DMS114 treated with DMSO at 0.1 percent for 48 hours (cell line): Measurements from ENCODE around the gene USF2.

ENCODE experiments used
- DNase-seq: peaks from one replicate; lab custom pipeline; 2025; ENCODE audit not compliant: unreplicated experiment; lab: John Stamatoyannopoulos, UW

The USF2 gene

DNA sequence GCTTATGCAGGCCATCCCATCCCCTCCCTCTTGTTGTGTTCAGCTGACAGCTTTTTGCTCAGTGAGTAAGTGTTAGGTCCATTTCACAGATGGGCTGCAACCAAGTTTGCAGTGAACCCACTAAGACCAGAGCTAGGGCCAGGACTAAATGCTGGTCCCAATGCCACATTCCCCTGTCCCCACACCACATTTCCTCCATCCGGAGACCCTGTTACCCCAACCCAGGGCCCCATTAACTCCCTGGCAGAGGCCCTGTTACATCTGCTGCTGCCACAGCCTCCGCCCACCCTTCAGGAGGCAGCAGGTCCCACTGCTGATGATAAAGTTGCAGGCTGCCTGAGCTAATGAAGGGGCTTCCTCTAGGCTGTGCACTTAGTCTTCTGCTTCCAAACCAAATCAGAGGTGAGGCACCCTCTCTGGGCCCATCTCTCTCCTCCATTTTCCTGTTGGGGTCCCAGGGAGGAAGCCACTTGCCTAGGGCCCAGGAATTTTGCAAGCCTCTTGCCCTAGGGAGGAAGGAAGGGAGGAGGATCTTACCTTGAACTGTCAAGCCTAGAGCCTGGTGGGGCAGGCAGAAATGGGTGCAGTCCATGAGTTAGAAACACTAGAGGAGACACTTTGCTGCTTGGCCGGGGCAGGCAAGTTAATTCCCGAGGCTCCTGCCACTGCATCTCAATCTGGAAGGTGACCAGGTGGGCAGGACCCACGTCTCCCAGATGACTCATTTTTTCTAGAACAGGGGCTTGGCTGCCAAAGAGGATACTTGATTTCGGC, 3.4 kb upstream of the USF2 start:
- no peak for DNase-seq

DNA sequence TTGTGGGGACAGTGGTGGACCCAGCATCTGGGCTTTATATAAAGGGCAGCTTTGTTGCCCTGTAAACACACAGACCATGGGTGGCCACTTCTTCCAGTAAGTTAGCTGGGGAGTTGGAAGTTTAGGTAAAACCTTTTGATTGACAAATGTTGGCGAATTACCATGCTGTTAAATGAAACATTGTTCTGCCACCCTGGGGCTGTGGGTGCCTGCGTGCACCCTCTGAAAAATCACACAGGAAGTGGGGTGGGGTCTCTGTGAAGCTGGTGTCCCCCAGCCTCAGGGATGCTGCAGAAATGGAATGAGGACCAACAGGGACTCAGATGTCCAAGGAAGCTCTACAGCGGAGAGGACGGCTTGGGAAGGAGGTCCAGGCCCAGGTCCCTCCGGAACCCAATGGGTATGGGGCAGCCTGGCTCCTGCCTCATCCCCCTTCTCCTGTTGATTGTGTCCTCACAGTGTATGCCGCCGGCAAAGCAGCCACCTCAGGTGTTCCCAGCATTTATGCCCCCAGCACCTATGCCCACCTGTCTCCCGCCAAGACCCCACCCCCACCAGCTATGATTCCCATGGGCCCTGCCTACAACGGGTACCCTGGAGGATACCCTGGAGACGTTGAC, 2.8 kb upstream of the USF2 start:
- no peak for DNase-seq

- DNase-seq: no peak
Observed at GRCh38 chr19:35266520-35267352, 2.0 kb upstream of the USF2 start.

DNA sequence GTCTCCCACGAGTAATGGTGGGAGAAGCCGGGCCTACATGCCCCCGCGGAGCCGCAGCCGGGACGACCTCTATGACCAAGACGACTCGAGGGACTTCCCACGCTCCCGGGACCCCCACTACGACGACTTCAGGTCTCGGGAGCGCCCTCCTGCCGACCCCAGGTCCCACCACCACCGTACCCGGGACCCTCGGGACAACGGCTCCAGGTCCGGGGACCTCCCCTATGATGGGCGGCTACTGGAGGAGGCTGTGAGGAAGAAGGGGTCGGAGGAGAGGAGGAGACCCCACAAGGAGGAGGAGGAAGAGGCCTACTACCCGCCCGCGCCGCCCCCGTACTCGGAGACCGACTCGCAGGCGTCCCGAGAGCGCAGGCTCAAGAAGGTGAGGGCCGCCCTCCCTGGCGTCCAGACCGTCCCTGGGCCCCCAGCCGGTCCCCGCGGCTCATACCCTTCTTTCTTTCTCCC, 1.4 kb upstream of the USF2 start:
- DNase-seq: no peak

DNA sequence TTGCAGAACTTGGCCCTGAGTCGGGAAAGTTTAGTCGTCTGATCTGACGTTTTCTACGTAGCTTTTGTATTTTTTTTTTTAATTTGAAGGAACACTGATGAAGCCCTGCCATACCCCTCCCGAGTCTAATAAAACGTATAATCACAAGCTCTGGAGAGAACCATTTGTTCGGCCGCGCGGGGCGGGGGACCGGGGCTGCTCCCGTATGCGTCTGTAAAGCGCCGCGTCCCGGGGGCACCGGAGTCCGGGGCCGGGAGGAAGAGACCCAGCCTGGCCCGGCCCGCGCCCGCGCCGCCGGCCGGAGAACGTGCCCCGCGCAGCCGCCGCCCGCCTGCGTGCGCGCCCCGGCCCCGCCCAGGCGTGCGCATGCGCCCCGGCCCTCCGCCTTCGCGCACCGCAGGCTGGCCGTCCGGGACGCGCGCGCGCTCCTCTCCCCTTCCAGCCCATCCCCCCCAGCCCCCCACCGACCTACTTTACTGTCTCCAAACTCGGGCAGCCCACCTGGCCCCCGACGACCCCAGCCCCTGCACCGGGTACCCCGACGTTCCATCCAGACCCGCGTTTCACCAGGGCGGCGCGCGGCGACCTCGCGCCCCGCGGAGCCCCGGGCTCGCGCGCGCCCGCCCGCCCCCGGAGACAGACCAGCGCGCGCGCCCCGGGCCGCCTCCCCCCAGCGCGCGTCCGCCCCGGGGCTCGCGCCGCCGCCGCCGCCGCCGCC, 785 bp upstream of the USF2 start:
- DNase-seq: peak; percentile 44

DNA sequence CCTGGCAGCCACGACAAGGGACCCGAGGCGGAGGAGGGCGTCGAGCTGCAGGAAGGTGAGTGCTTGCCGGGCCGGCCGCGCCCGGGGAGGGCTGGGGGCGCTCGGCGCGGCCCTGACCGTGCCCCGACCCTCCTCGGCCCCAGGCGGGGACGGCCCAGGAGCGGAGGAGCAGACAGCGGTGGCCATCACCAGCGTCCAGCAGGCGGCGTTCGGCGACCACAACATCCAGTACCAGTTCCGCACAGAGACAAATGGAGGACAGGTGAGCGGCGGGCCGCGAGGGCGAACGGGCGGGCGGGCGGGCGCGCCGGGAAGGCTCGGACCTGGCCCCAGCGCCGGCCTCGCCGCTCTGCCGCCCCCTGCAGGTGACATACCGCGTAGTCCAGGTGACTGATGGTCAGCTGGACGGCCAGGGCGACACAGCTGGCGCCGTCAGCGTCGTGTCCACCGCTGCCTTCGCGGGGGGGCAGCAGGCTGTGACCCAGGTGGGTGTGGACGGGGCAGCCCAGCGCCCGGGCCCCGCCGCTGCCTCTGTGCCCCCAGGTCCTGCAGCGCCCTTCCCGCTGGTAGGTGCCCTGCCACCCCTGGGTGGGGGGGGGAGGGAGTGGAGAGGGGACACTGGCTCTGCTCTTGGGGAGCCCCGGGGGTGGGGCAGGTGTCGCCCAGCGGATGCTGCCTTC, 816 bp downstream of the USF2 start:
- peak; percentile 44 for DNase-seq

- DNase-seq: no peak
Observed at GRCh38 chr19:35270381-35270811, 1.6 kb downstream of the USF2 start.

GRCh38 chr19:35271546-35271945, 2.8 kb downstream of the USF2 start:
- DNase-seq: no peak

DNA sequence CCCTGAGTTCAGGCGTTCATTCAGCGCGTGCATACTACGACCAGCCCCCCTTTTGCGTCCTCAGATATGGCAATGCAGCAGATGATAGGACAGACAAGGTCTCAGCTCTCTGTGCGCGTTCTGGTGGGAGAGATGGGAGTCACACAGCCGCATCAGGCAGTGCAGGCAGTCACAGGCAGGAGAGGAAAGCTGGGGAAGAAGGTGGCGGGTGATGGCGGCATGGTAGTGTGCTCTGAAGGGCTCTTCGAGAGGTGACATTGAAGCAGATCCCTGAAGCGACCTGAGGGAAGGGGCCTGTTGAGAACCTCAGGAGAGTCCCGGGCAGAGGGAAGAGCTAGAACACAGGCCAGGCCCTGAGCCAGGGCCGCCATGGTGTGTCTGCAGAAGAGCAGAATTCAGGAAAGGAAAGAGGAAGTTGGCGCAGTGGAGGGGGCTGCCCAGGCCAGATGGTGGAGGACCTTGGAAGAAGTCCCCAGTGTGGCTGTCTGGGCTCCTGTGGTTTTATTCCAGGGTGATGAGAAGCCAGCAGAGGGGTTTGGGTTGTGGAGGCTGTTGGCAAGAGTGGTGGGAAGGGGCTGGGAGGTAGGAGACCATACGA, 3.5 kb downstream of the USF2 start:
- no peak for DNase-seq

DNA sequence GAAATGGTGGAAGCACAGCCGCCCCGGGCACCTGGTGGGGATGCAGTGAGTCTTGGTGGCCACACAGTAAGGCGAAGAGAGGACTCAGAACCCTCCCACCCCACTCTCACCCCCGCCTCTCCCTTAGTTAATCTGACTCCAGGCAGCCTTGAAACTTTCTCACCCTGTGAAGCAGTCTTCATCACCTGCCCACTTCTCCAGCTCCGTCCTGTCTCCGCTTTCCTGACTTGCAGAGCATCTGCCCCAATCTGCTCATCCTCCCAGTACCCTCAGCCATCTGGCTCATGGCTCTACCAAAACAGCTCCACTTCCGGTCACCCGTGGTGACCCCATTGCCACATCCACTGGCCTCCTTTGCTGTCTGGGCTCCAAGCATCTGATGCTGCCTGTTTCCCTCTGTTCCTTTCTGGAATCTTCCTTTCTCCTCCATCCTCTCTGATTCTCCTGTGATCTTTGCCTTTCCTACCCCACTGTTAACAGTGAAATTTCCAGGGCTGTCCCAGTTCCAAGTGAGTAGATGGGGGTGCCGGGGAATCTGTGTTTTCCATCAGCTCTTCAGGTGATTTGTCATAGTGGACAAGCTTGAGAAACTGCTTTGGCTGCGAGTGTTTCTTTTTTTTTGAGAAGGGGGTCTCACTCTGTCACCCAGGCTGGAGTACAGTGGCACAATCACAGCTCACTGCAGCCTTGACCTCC, 4.3 kb downstream of the USF2 start:
- DNase-seq: no peak

DNA sequence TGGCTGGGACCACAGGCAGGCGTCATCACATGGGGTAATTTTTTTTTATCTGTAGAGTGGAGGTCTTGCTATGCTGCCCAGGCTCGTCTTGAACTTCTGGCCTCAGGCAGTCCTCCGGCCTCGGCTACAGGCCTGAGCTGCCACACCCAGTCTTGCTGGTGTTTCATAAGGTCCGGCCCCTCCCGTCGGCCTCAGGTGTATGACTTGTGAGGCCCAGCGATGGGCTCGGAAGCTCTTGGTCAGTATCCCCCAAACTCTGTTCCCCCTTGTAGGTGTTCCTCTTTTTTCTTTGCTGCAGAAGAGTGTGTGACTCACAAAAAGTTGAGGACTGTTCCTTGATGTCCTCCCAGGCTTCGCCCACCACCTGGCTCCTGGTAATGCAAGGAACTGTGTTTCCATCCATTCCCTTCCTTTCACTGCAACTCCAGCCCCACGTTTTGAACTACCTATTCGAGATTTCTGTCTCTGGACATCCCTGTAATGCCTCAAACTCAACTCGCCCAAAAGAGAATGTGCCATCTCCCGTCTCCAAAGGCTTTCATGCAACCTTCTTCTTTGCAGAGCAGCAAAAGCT, 5.0 kb downstream of the USF2 start:
- no peak for DNase-seq

DNA sequence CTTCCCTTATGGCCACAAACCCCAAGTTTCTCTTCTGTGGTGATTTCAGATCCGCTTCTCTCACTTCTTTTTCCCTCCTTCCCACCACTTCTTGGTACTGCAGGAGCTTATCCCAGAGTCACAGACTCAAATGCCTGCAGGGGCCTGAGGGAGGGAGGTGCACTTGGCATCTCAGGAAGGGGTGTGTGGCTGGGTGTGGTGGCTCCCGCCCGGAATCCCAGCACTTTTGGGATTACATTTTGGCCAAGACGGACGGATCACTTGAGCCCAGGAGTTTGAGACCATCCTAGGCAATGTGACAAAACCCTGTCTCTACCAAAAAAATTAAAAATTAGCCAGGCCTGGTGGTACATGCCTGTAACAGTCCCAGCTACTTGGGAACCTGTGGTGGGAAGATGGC, 5.6 kb downstream of the USF2 start:
- DNase-seq: no peak

DNA sequence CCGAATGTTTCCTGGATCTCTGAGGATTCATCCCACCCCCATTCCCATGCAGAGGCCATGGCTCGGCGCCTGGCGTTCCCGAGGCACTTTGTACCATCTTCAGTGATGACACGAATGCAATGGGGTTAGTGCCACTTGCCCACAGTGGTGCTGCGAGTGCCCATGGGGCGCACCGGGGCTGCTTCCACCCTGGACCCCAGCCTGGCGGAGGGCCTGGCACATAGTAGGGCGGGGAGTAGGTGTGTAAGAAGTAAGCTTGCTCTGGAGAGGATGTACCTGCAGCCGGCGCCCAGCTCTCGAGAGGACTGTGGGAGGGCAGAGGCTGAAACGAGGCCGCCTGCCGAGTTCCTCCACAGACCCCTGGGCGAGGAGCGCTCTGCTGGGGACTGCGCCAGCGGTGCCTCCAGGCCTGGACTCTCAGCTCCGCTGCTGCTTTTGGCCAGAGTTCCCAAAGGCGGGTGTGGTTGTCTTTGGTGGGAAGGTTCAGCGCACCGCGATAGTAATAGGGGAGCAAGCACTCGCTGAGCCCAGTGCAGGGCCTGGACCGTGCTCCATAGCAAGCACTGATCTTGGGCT, 8.0 kb downstream of the USF2 start:
- DNase-seq: no peak

GRCh38 chr19:35278578-35279284, 10.0 kb downstream of the USF2 start:
- no peak for DNase-seq

- DNase-seq: no peak
Observed at GRCh38 chr19:35279374-35279773, 10.6 kb downstream of the USF2 start.

GRCh38 chr19:35279985-35280821, 11.4 kb downstream of the USF2 start:
- DNase-seq: no peak

GRCh38 chr19:35281303-35281702, 12.5 kb downstream of the USF2 start:
- no peak for DNase-seq
